Keratinocyte (primary cell): ENCODE measurements around the gene CLTC. TPM values are rescaled to one million over a fixed set of nuclear protein-coding genes. Genes with fewer than 3 reads are reported as not detected.

ENCODE experiments used
- DNase-seq: peaks from one replicate; pipeline ENCODE4 v3.0.0-alpha.2; 2011; ENCODE audit warnings: low read depth, missing footprints, low spot score
- FAIRE-seq: peaks from 2 replicates; lab custom pipeline; 2011; peaks lifted over from hg19 to GRCh38; lab: Jason Lieb, UNC
- H2AFZ ChIP-seq: 2 replicates; pipeline ENCODE4 v1.6.0; 2012; ENCODE audit warnings: low read length, control low read depth, inconsistent platforms; ENCODE audit not compliant: control insufficient read depth
- H3K27ac ChIP-seq: 2 replicates; pipeline ENCODE4 v1.5.1; 2011; ENCODE audit warnings: low read length; ENCODE audit not compliant: control insufficient read depth, insufficient read depth
- H3K27me3 ChIP-seq: 3 replicates; pipeline ENCODE4 v1.6.0; 2011; ENCODE audit warnings: low read length; ENCODE audit not compliant: control insufficient read depth, insufficient read depth; ENCODE audit errors: extremely low read depth
- H3K36me3 ChIP-seq, 2 experiments: 2 replicates in 1 of 2; 3 replicates in 1 of 2; pipeline ENCODE4 v1.5.1; 2011; ENCODE audit warnings: low read length in 2 of 2, mild to moderate bottlenecking in 1 of 2; ENCODE audit not compliant: control insufficient read depth in 2 of 2, insufficient read depth in 2 of 2; ENCODE audit errors: extremely low read depth in 1 of 2
- H3K4me1 ChIP-seq: 3 replicates; pipeline ENCODE4 v1.5.1; 2011; ENCODE audit warnings: low read length; ENCODE audit not compliant: control insufficient read depth, insufficient read depth; ENCODE audit errors: extremely low read depth
- H3K4me2 ChIP-seq: 3 replicates; pipeline ENCODE4 v1.6.0; 2011; ENCODE audit warnings: low read depth, low read length; ENCODE audit not compliant: control insufficient read depth, insufficient read depth; ENCODE audit errors: extremely low read depth
- H3K4me3 ChIP-seq, 3 experiments: fragments of 200-600 bp in 1 of 3; sonication (generic) in 1 of 3; 2 replicates in 2 of 3; 3 replicates in 1 of 3; pipeline ENCODE4 v1.5.1; 2011 to 2016; ENCODE audit warnings: low read length in 3 of 3, mild to moderate bottlenecking in 3 of 3, control low read depth in 2 of 3, inconsistent platforms in 1 of 3, low read depth in 1 of 3, mixed read lengths in 1 of 3, mixed run types in 1 of 3, moderate library complexity in 1 of 3; ENCODE audit not compliant: control insufficient read depth in 2 of 3, insufficient read depth in 2 of 3; ENCODE audit errors: extremely low read depth in 1 of 3
- H3K79me2 ChIP-seq: 2 replicates; pipeline ENCODE4 v1.6.0; 2012; ENCODE audit warnings: low read length; ENCODE audit not compliant: control insufficient read depth, insufficient read depth
- H3K9ac ChIP-seq: 3 replicates; pipeline ENCODE4 v1.6.0; 2011; ENCODE audit warnings: low read length; ENCODE audit not compliant: control insufficient read depth, insufficient read depth; ENCODE audit errors: extremely low read depth
- H3K9me1 ChIP-seq: 3 replicates; pipeline ENCODE4 v1.6.0; 2011; ENCODE audit warnings: low read length; ENCODE audit not compliant: control insufficient read depth, insufficient read depth; ENCODE audit errors: extremely low read depth
- H3K9me3 ChIP-seq: 2 replicates; pipeline ENCODE4 v1.5.1; 2012; ENCODE audit warnings: low read depth, low read length; ENCODE audit not compliant: control insufficient read depth
- H4K20me1 ChIP-seq: 3 replicates; pipeline ENCODE4 v1.6.0; 2011; ENCODE audit warnings: low read length; ENCODE audit not compliant: control insufficient read depth, insufficient read depth; ENCODE audit errors: extremely low read depth
- EZH2 ChIP-seq: IDR thresholded peaks from one replicate; pipeline ENCODE4 v1.6.1; 2012; ENCODE audit warnings: inconsistent platforms, mild to moderate bottlenecking, low read length, moderate library complexity
- dilution Hi-C: fragments of 300-500 bp; cut with MboI; formaldehyde crosslinking; loops from one replicate; pipeline ENCODE4 v1.7.0; 2020; ENCODE audit warnings: low sequenced_read_pairs; ENCODE audit not compliant: extremely low pct_ligation_motif_present
- polyA plus RNA-seq, 5 experiments: library from polyadenylated mRNA; depleted of rRNA in 3 of 5; stranded (reverse) in 3 of 5; stranded (forward) in 1 of 5; unstranded in 1 of 5; fragments of >200 nt; gene quantifications; 1 replicate in 1 of 5; 2 replicates in 3 of 5; 3 replicates in 1 of 5; pipeline versions ENCODE4 v1.2.1 to v1.2.3, GENCODE V29; 2011 to 2012; ENCODE audit warnings: missing spikeins in 2 of 5, low read depth in 1 of 5, low replicate concordance in 1 of 5
- TF ChIP-seq, protein P1 (sequence below), 3 experiments: IDR thresholded peaks in 1 of 3; conservative IDR thresholded peaks in 1 of 3; optimal IDR thresholded peaks in 1 of 3; 2 replicates in 2 of 3; 3 replicates in 1 of 3; pipeline versions ENCODE3 to v1.5.1; 2011; ENCODE audit warnings: low read length in 3 of 3, mild to moderate bottlenecking in 3 of 3, moderate library complexity in 2 of 3, control low read depth in 1 of 3, inconsistent platforms in 1 of 3; ENCODE audit not compliant: insufficient read depth in 2 of 3; ENCODE audit errors: extremely low read depth in 1 of 3

Gene CLTC
- polyA plus RNA-seq, 1 donor (not counting 4 experiments of a cell fraction or from before 2014, with no cell fraction given): 209 TPM

DNA sequence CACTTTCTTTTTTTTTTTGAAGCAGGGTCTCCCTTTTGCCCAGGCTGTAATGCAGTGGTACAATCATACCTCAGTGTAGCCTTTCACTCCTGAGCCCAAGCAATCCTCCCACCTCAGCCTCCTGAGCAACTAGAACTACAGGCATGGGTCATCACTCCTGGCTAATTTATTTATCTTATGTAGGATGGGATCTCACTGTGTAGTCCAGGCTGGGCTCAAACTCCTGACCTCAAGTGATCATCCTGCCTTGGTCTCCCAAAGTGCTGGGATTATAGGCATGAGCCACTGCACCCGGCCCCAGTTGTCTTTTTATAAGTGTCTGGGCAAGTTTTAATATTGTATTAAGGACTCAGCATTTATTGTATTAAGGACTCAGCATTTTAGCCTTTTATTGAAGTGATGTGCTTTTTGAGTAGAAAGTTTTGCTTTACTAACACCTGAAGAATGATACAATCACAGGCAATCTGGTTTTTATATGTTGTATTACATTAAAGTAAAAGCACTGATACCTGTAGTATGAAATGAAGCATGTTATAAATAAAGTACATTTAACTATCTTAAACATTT lies 110.7 kb downstream of the CLTC start:
- Histone ChIP-seq H3K9ac (no peak overlapping the region), H2AFZ (no peak overlapping the region), H3K79me2 (peaks cover 33% of the 10 kb centered on the region), H3K36me3 (peaks cover 0 to 5% of the 10 kb centered on the region in 2 experiments), H4K20me1 (no peaks in the 10 kb centered on the region), H3K4me1 (peaks cover 3% of the 10 kb centered on the region), H3K9me3 (no peaks in the 10 kb centered on the region), H3K9me1 (no peaks in the 10 kb centered on the region), H3K4me3 (no peak overlapping the region), H3K27ac (no peak overlapping the region), H3K27me3 (no peaks in the 10 kb centered on the region), H3K4me2 (no peak overlapping the region)
- no peak for FAIRE-seq
- TF ChIP-seq, protein P1, sequence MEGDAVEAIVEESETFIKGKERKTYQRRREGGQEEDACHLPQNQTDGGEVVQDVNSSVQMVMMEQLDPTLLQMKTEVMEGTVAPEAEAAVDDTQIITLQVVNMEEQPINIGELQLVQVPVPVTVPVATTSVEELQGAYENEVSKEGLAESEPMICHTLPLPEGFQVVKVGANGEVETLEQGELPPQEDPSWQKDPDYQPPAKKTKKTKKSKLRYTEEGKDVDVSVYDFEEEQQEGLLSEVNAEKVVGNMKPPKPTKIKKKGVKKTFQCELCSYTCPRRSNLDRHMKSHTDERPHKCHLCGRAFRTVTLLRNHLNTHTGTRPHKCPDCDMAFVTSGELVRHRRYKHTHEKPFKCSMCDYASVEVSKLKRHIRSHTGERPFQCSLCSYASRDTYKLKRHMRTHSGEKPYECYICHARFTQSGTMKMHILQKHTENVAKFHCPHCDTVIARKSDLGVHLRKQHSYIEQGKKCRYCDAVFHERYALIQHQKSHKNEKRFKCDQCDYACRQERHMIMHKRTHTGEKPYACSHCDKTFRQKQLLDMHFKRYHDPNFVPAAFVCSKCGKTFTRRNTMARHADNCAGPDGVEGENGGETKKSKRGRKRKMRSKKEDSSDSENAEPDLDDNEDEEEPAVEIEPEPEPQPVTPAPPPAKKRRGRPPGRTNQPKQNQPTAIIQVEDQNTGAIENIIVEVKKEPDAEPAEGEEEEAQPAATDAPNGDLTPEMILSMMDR (optimal IDR thresholded peaks at IDR 0.05 in 1 of 3, IDR thresholded peaks at IDR 0.05 in 1 of 3, conservative IDR thresholded peaks at IDR 0.05 in 1 of 3; ENCODE audit: extremely low read depth in 1 of 3, insufficient read depth in 2 of 3, low read length in 3 of 3): no peak
- TF ChIP-seq EZH2: no peak
- no peak for DNase-seq
- dilution Hi-C loops: no loop called here

GRCh38 chr17:59733697-59734096 lies 114.0 kb downstream of the CLTC start:
- DNase-seq (no peak), FAIRE-seq (no peak)
- no peaks in the 10 kb centered on the region for H3K9me3 ChIP-seq
- no peaks in the 10 kb centered on the region for H3K27me3 ChIP-seq
- peaks cover 3% of the 10 kb centered on the region for H3K4me1 ChIP-seq
- H3K9ac ChIP-seq: no peak overlapping the region
- no peak for TF ChIP-seq EZH2
- TF ChIP-seq, protein P1 (optimal IDR thresholded peaks at IDR 0.05 in 1 of 3, IDR thresholded peaks at IDR 0.05 in 1 of 3, conservative IDR thresholded peaks at IDR 0.05 in 1 of 3; ENCODE audit: extremely low read depth in 1 of 3, insufficient read depth in 2 of 3, low read length in 3 of 3): no peak
- H3K27ac ChIP-seq: no peak overlapping the region
- no peaks in the 10 kb centered on the region for H3K9me1 ChIP-seq
- peaks cover 13% of the 10 kb centered on the region for H3K79me2 ChIP-seq
- no peaks in the 10 kb centered on the region for H4K20me1 ChIP-seq
- H2AFZ ChIP-seq: no peak overlapping the region
- H3K36me3 ChIP-seq: peaks cover 3 to 7% of the 10 kb centered on the region in 2 experiments
- H3K4me3 ChIP-seq: no peak overlapping the region
- no peak overlapping the region for H3K4me2 ChIP-seq
- dilution Hi-C loops: no loop called here
